ENCODE results near the gene DLEU7. TPM values are rescaled to one million over a fixed set of nuclear protein-coding genes. Genes with fewer than 3 reads are reported as not detected.

The DLEU7 gene
- total and polyA plus RNA-seq, 5 donors: 0.07 to 0.46 (median 0.26) TPM; not detected in 1

DNA sequence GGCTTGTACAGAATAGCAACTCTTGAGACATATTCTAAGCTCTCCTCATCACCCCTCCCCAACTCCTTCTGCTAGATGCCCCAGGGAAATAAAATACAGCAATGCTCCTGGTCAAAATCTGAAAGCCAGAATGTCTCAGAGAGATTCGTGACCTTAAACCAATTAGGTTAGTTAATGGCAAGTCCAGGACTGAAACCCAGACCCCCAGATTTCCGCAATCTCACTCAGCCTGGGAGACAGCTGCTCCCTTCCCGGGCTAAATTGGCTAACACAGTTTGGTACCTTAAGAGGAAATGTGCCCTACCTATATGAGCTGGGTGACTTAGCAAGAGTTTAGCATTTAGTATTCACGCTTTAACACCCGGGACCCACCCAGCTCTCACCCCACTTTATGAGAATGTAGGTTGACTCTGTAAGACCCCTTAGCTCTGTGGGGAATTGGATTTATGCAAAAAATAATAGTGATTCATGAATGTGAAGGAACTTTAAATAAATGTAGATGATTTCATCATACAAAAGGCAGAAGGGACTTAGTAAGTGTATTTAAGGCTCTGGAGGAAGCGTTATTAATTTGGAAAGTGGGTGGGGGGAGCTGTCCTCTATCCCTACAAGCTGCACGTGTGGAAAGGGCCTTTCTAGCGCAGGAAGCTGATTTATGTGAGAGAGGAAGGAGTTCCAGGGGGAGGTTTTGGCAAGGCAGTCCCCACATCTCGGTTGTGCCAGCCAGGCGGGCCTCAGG is 1.1 kb downstream of the DLEU7 start:
- Histone ChIP-seq H3K27ac (ENCODE audit: low read length) (no peak overlapping the region), H3K4me1 (ENCODE audit: control insufficient read depth, insufficient read depth, low read length) (no peaks in the 10 kb centered on the region), H3K9me3 (ENCODE audit: control insufficient read depth, low read length) (no peaks in the 10 kb centered on the region), H3K4me3 (ENCODE audit: low read length) (no peak overlapping the region), H3K27me3 (ENCODE audit: control insufficient read depth, insufficient read depth) (no peaks in the 10 kb centered on the region)
- intact Hi-C loops (cut with DNase I): no loop called here
- ATAC-seq (no peak), DNase-seq (no peak)
- WGBS: 66% methylated on average over 10 of the region's 10 CpGs

DNA sequence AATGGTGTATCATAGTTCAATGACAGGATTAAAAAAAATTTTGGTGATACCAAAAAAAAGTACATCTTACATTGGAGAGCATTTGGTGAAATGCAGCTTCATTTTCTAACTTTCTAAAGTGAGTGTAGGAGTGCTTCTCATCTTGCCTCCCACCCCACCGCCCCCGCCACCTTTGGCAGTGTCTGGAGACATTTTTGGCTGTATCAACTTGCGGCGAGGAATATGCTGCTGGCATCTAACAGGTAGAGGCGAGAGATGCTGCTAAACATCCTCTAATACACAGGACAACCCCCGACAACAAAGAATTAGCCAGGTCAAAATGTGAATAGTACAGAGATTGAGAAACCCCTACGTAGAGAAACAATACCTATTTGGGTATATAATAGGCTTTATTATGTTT is 1.7 kb downstream of the DLEU7 start:
- DNase-seq (no peak), ATAC-seq (no peak)
- no peak overlapping the region for H3K27ac ChIP-seq (ENCODE audit: low read length)
- no peak overlapping the region for H3K4me3 ChIP-seq (ENCODE audit: low read length)
- no peaks in the 10 kb centered on the region for H3K27me3 ChIP-seq (ENCODE audit: control insufficient read depth, insufficient read depth)
- H3K4me1 ChIP-seq (ENCODE audit: control insufficient read depth, insufficient read depth, low read length): no peaks in the 10 kb centered on the region
- intact Hi-C loops (cut with DNase I): no loop called here
- 89% methylated on average over 7 of the region's 7 CpGs for WGBS
- H3K9me3 ChIP-seq (ENCODE audit: control insufficient read depth, low read length): no peaks in the 10 kb centered on the region

GRCh38 chr13:50840284-50840683 is 3.2 kb downstream of the DLEU7 start:
- 91% methylated on average over 3 of the region's 3 CpGs for WGBS
- Histone ChIP-seq H3K4me3 (ENCODE audit: low read length) (no peak overlapping the region), H3K27me3 (ENCODE audit: control insufficient read depth, insufficient read depth) (no peaks in the 10 kb centered on the region), H3K9me3 (ENCODE audit: control insufficient read depth, low read length) (no peaks in the 10 kb centered on the region), H3K27ac (ENCODE audit: low read length) (no peak overlapping the region), H3K4me1 (ENCODE audit: control insufficient read depth, insufficient read depth, low read length) (no peaks in the 10 kb centered on the region)
- DNase-seq (no peak), ATAC-seq (no peak)
- intact Hi-C loops (cut with DNase I): no loop called here

DNA sequence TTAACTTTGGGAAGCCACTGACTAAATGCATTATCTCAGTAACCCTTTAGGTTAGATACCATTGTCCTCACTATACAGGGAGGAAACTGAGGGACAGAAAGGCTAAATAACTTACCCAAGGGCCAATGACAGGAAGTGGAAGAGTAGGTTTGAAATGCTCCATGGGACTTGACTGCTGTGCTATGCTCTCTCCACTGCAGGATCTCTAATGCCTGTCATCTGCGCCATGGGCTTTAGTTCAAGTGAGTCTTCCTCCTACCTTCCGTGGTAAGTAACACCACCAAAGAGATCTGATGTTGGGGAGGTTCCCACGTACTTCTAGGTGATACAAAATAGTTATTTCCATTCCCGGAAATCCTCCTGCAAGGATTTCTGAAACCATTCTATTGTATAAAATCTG is 3.7 kb downstream of the DLEU7 start:
- H3K4me1 ChIP-seq (ENCODE audit: control insufficient read depth, insufficient read depth, low read length): no peaks in the 10 kb centered on the region
- no peaks in the 10 kb centered on the region for H3K9me3 ChIP-seq (ENCODE audit: control insufficient read depth, low read length)
- 90% methylated on average over 4 of the region's 4 CpGs for WGBS
- intact Hi-C loops (cut with DNase I): no loop called here
- no peak for DNase-seq
- no peak overlapping the region for H3K4me3 ChIP-seq (ENCODE audit: low read length)
- no peaks in the 10 kb centered on the region for H3K27me3 ChIP-seq (ENCODE audit: control insufficient read depth, insufficient read depth)
- ATAC-seq: no peak
- no peak overlapping the region for H3K27ac ChIP-seq (ENCODE audit: low read length)

DNA sequence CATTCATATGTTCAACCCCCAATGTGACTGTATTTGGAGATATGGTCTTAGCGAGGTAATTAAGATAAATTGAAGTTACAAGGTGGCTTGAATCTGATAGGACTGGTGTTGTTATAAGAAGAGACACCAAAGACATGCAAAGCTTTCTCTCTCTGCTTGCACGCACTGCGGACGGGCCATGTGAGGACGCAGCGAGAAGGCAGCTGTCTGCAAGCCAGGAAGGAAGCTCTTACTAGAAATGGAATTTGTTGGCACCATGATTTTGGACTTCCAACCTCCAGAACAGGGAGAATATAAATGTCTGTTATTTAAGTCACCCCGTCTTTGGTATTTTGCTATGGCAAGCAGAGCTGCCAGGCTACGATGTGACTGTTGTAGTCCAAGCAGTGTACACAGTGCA is 4.8 kb downstream of the DLEU7 start:
- H3K9me3 ChIP-seq (ENCODE audit: control insufficient read depth, low read length): no peaks in the 10 kb centered on the region
- DNase-seq (peak in 1 of 3 donors; percentile 3), ATAC-seq (no peak)
- H3K27ac ChIP-seq (ENCODE audit: low read length): no peak overlapping the region
- H3K4me1 ChIP-seq (ENCODE audit: control insufficient read depth, insufficient read depth, low read length): no peaks in the 10 kb centered on the region
- 82% methylated on average over 8 of the region's 8 CpGs for WGBS
- H3K4me3 ChIP-seq (ENCODE audit: low read length): no peak overlapping the region
- no peaks in the 10 kb centered on the region for H3K27me3 ChIP-seq (ENCODE audit: control insufficient read depth, insufficient read depth)
- intact Hi-C loops (cut with DNase I): no loop called here

GRCh38 chr13:50838031-50838430 is 5.5 kb downstream of the DLEU7 start:
- Histone ChIP-seq H3K4me1 (ENCODE audit: control insufficient read depth, insufficient read depth, low read length) (no peaks in the 10 kb centered on the region), H3K27me3 (ENCODE audit: control insufficient read depth, insufficient read depth) (no peaks in the 10 kb centered on the region), H3K4me3 (ENCODE audit: low read length) (no peak overlapping the region), H3K9me3 (ENCODE audit: control insufficient read depth, low read length) (no peaks in the 10 kb centered on the region), H3K27ac (ENCODE audit: low read length) (no peak overlapping the region)
- WGBS: 94% methylated on average over 5 of the region's 5 CpGs
- ATAC-seq (no peak), DNase-seq (no peak)
- intact Hi-C loops (cut with DNase I): no loop called here

- no peak overlapping the region for H3K27ac ChIP-seq (ENCODE audit: low read length)
- peaks cover 3% of the 10 kb centered on the region for H3K27me3 ChIP-seq (ENCODE audit: control insufficient read depth, insufficient read depth)
- no peak overlapping the region for H3K4me3 ChIP-seq (ENCODE audit: low read length)
- intact Hi-C loops (cut with DNase I): no loop called here
- ATAC-seq (no peak), DNase-seq (no peak)
- H3K9me3 ChIP-seq (ENCODE audit: control insufficient read depth, low read length): no peaks in the 10 kb centered on the region
- whole genome bisulfite sequencing: 93% methylated on average over 4 of the region's 4 CpGs
- H3K4me1 ChIP-seq (ENCODE audit: control insufficient read depth, insufficient read depth, low read length): no peaks in the 10 kb centered on the region
Observed at GRCh38 chr13:50831512-50831911, 12.0 kb downstream of the DLEU7 start.

GRCh38 chr13:50829896-50830295 is 13.6 kb downstream of the DLEU7 start:
- Histone ChIP-seq H3K4me3 (ENCODE audit: low read length) (no peak overlapping the region), H3K27me3 (ENCODE audit: control insufficient read depth, insufficient read depth) (peaks cover 3% of the 10 kb centered on the region), H3K4me1 (ENCODE audit: control insufficient read depth, insufficient read depth, low read length) (no peaks in the 10 kb centered on the region), H3K27ac (ENCODE audit: low read length) (no peak overlapping the region), H3K9me3 (ENCODE audit: control insufficient read depth, low read length) (no peaks in the 10 kb centered on the region)
- DNase-seq: no peak
- intact Hi-C loops (cut with DNase I): loop anchor here in 1 of 4 donors (10.0 kb wide), 1 partner anchor 855 kb away; no protein-coding TSS in a partner anchor
- 58% methylated on average over 2 of the region's 2 CpGs for WGBS
- ATAC-seq: no peak

DNA sequence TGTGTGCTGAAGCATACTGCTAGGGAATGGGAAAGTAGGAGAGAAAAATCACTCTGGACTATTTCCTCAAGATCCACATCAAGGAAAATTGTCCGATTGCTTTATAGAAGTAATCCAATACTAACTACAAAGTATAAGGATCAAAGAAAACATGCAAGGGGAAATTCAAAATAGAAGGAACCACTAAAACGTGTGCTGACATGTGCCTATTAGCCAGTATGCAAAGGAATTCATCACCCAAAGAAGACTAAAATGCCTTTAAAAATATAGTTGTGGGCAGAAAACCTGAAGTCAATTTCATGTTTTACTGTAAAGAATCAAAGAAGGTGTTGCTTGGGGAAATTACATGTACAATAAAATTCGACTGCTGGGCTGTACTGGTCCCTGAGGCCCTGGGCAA is 14.3 kb downstream of the DLEU7 start:
- no peaks in the 10 kb centered on the region for H3K9me3 ChIP-seq (ENCODE audit: control insufficient read depth, low read length)
- no peak for DNase-seq
- ATAC-seq: no peak
- H3K27ac ChIP-seq (ENCODE audit: low read length): no peak overlapping the region
- peaks cover 3% of the 10 kb centered on the region for H3K27me3 ChIP-seq (ENCODE audit: control insufficient read depth, insufficient read depth)
- H3K4me1 ChIP-seq (ENCODE audit: control insufficient read depth, insufficient read depth, low read length): no peaks in the 10 kb centered on the region
- WGBS: 84% methylated on average over 3 of the region's 3 CpGs
- no peak overlapping the region for H3K4me3 ChIP-seq (ENCODE audit: low read length)
- intact Hi-C loops (cut with DNase I): loop anchor here in 1 of 4 donors (10.0 kb wide), 1 partner anchor 854 kb away; no protein-coding TSS in a partner anchor

DNA sequence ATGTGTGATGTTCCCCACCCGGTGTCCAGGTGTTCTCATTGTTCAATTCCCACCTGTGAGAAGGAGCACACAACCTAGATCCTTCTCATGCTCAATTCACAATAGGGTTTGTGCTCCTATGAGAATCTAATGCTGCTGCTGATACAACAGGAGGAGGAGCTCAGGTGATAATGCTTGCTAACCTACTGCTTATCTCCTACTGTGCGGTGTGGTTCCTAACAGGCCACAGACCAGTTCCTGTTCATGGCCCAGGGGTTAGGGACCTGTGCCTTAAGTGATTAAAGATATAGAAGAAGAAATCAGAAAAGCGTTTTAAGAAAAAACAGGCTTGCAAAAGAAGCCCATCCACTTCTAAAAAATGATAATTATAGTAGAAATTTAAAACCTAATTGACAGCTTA is 17.5 kb downstream of the DLEU7 start:
- ATAC-seq: no peak
- no peak for DNase-seq
- Histone ChIP-seq H3K27me3 (ENCODE audit: control insufficient read depth, insufficient read depth) (peaks cover 3% of the 10 kb centered on the region), H3K27ac (ENCODE audit: low read length) (no peak overlapping the region), H3K4me1 (ENCODE audit: control insufficient read depth, insufficient read depth, low read length) (no peaks in the 10 kb centered on the region), H3K9me3 (ENCODE audit: control insufficient read depth, low read length) (no peaks in the 10 kb centered on the region), H3K4me3 (ENCODE audit: low read length) (no peak overlapping the region)
- intact Hi-C loops (cut with DNase I): loop anchor here in 1 of 4 donors (10.0 kb wide), 1 partner anchor 851 kb away; no protein-coding TSS in a partner anchor
- WGBS: 82% methylated on average over 3 of the region's 3 CpGs

GRCh38 chr13:50812242-50812641 is 31.2 kb downstream of the DLEU7 start:
- intact Hi-C loops (cut with DNase I): no loop called here
- Histone ChIP-seq H3K27ac (ENCODE audit: low read length) (no peak overlapping the region), H3K4me3 (ENCODE audit: low read length) (no peak overlapping the region), H3K9me3 (ENCODE audit: control insufficient read depth, low read length) (no peaks in the 10 kb centered on the region), H3K4me1 (ENCODE audit: control insufficient read depth, insufficient read depth, low read length) (no peaks in the 10 kb centered on the region), H3K27me3 (ENCODE audit: control insufficient read depth, insufficient read depth) (no peaks in the 10 kb centered on the region)
- ATAC-seq (no peak), DNase-seq (no peak)
- WGBS: 87% methylated on average over 4 of the region's 4 CpGs

- Histone ChIP-seq H3K4me3 (ENCODE audit: low read length) (no peak overlapping the region), H3K4me1 (ENCODE audit: control insufficient read depth, insufficient read depth, low read length) (no peaks in the 10 kb centered on the region), H3K9me3 (ENCODE audit: control insufficient read depth, low read length) (no peaks in the 10 kb centered on the region), H3K27ac (ENCODE audit: low read length) (no peak overlapping the region), H3K27me3 (ENCODE audit: control insufficient read depth, insufficient read depth) (no peaks in the 10 kb centered on the region)
- DNase-seq (peak in 1 of 3 donors; percentile 14), ATAC-seq (no peak)
- 80% methylated on average over 2 of the region's 2 CpGs for WGBS
- intact Hi-C loops (cut with DNase I): no loop called here
Observed at GRCh38 chr13:50810998-50811397, 32.5 kb downstream of the DLEU7 start.
